Amniotic stem cell (primary cell): Measurements from ENCODE around the gene LOXHD1.

Source experiments
- DNase-seq: peaks from one replicate; lab custom pipeline; 2025; lab: John Stamatoyannopoulos, UW

LOXHD1 gene

DNA sequence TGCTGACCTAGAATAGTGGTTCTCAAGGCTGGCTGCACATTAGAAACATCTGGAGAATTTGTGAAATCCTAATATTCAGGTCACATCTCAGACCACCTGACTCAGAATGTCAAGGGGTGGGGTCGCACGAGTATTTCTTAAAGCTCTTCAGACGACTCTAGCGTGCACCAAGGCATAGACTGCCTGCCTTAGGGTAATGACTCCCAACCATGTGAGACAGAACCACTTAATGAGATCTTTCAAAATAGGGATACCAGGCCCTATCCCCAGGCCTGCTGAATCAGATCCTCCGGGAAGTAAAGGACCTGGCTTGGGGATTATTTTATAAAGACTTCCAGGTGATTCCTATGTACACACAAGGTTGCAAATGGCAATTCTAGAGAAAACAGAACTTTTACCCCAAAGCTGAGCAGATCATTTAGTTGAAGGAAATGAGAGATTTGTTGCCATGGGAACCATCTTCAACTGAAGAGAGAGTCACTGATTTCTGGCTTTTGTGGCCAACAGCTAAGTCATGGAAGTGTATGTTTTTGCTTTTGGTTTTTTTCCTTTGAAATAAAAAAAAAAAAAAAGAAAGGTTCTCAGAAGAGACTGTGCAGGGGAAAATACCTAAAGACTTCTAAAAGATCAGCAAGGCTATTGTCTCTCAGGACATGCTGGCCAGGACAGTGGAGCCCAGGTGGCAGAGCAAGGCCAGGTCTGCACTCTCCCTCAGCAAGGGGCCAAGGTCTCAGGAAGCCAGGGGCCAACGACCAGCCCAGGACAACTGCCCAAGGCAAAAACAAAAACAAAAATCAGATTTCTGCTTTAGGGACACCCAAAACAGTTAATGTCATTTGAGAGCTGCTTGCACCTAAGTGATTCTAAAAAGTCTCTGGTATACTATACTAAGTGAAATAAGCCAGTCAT, 15.3 kb upstream of the LOXHD1 start:
- DNase-seq = peak; percentile 44

- no peak for DNase-seq
These were observed 11.7 kb upstream of the LOXHD1 start for GRCh38 chr18:46668694-46669093.

- DNase-seq = no peak
These were observed 11.1 kb upstream of the LOXHD1 start for GRCh38 chr18:46668135-46668534.

DNA sequence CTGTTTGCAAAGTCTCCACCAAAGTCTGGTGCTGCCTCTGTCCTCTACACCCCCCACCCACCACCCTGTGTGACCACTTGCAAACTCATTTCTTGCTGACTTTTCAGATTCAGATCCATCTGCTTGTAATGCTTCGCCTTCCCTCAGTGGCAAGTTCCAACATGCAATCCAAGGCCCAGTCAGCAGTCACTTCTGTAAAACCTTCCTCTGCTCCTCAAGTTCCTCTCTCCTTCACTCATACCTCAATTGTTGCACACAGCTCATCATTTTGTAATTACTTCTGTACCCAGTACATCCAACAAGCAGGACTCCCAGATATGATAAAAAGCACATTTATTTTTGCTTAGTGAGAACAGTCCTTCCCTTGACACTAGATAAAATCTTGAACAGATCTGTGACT, 6.5 kb upstream of the LOXHD1 start:
- DNase-seq = no peak

GRCh38 chr18:46660957-46661749, 4.1 kb upstream of the LOXHD1 start:
- no peak for DNase-seq

DNA sequence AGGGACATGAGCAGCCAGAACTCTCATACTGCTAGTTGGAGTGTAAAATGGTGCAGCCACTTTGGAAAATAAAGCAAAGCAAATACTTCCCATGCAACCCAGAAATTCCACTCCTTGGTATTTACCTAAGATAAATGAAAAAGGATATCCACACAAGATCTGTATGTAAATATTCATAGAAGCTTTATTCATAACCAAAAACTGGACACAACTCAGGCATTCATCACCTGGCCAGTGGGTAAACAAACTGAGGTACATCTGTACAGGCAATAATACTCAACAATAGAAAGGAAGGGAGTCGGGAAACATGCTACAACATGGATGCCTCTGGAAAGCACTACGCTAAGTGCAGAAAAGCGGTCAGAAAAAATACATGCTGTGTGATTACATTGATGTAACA, 2.5 kb upstream of the LOXHD1 start:
- DNase-seq = no peak

- no peak for DNase-seq
These were observed 500 bp downstream of the LOXHD1 start for GRCh38 chr18:46656326-46657114.

DNA sequence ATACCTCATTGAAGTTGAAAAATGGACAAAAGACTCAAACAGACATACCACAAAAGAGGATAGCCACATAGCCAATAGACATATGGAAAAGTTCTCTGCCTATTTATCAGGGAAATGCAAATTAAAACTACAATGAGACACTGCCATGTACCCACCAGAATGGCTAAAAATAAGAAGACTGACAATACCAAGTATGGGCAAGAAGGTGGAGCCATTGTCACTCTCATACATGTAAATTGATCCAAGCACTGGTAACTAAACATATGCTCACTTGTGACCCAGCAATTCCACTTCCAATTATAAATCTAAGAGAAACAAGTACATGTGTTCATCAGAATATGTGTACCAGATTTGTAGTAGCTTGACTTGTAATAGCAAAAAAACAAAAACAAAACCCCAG, 4.6 kb downstream of the LOXHD1 start:
- no peak for DNase-seq

- DNase-seq = no peak
These were observed 6.3 kb downstream of the LOXHD1 start for GRCh38 chr18:46650681-46651080.

GRCh38 chr18:46649071-46649862, 7.8 kb downstream of the LOXHD1 start:
- DNase-seq = no peak

DNA sequence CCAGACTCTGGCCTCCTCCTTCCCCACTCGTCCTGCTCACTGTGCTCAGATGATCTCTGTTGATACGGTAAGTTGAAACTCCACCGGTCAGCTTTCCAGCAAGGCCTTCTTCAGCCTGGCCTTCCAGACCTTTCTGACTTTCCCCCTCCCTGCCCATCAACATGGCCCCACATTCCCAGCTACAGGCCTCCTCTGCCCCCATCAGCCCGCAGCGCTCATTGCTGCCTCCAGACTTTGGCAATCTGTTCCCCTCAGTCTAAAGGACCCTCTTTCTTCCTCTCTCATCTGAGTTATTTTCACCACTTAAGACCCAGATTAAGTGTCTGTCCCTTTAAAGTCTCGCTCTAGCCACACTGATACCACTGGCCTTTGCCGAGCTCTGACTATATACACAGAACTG, 10.6 kb downstream of the LOXHD1 start:
- no peak for DNase-seq

- DNase-seq = no peak
These were observed 14.5 kb downstream of the LOXHD1 start for GRCh38 chr18:46642561-46642960.

GRCh38 chr18:46641917-46642316, 15.1 kb downstream of the LOXHD1 start:
- no peak for DNase-seq

GRCh38 chr18:46639386-46639785, 17.6 kb downstream of the LOXHD1 start:
- no peak for DNase-seq

- DNase-seq = no peak
These were observed 20.9 kb downstream of the LOXHD1 start for GRCh38 chr18:46636040-46636630.

- DNase-seq = no peak
These were observed 24.5 kb downstream of the LOXHD1 start for GRCh38 chr18:46632401-46633071.

DNA sequence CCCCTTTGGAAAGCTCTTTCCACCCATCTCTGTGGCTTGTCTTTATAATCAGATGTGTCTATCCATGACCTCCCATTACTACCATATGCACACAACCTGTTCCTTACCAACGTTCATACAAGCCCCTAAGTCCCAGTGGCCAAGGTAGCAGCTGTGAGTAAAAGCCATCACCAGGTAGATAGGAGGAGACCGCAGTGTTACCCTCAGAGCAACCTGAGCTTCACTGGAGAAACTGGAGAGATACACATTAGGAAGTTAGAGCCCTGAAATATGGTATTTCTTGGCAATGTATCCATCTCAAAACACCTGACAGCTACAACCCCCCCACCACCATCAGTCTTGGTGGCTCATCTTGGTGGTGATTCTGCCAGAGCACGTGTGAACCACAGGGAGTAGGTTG, 26.0 kb downstream of the LOXHD1 start:
- DNase-seq = no peak

DNA sequence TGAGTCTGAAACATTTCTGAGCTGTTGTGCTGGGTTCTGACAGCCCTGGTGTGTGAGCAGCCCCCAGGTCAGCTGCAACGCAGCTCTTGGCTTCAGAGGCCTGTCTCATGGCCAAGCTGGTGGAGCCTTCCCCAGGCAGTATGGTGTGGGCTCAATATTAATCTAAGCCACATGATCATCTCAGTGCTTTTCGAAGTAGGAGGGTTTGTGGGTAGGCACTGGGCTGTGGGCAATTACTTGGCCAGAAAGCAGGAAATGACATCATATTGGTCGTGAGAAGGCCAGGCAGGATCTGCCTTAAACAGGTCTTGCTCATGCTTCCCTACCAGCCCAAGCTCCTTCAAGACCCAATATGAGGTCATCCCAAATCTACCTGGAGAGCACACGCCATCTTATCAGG, 26.9 kb downstream of the LOXHD1 start:
- DNase-seq = no peak

DNA sequence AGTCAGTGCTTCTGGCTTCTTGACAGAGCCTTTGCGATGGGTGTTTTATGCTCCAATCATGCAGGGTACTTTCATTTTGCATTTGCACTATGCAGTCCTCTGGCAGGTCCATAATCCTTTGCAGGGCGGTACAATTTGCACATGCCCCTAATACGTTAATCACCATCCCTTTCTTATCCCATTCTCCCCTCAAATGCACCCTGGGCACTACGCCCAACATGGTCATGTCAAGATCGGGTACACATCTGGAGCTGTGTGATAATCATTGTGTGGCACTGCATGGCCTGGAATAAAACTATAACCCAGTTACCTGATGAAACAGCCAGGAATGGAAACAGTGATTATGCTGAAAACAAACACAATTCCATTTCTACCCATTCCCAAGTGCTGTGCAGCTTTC, 27.7 kb downstream of the LOXHD1 start:
- no peak for DNase-seq

- no peak for DNase-seq
These were observed 28.8 kb downstream of the LOXHD1 start for GRCh38 chr18:46628206-46628605.

DNA sequence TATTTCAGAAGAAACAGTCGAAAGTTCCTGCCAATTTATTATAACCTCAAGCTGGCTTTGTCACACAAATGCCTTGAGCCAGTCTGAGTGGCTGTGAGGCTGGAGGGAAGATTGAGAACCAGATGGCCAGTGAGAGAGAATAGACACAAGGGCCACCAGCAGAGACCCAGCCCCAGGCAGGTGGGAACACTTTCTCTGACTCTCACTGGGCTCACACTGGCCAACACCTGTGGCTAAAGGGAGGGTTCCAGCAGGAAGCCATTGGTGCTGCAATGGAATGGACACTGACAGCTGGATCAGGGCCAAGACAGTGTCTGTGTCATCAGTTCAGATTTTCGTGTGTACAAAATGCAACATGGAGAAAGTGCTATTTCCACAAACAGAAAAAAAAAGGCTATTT, 29.9 kb downstream of the LOXHD1 start:
- no peak for DNase-seq
